HepG2 (cell line): ENCODE measurements around the gene ATP13A3. TPM values are rescaled to one million over a fixed set of nuclear protein-coding genes. Genes with fewer than 3 reads are reported as not detected.

Source experiments
- ARNT2 ChIP-seq: sonication (generic); formaldehyde crosslinking; IDR thresholded peaks from 2 replicates; pipeline ENCODE4 v1.8.0; 2022; ENCODE audit warnings: mild to moderate bottlenecking, low read depth, missing genetic modification reagents, moderate library complexity
- FOXK1 ChIP-seq: sonication (generic); formaldehyde crosslinking; IDR thresholded peaks from 2 replicates; pipeline ENCODE4 v1.4.0; 2020; ENCODE audit warnings: low read depth, missing genetic modification reagents, borderline replicate concordance
- KIAA2018 ChIP-seq: sonication (generic); formaldehyde crosslinking; IDR thresholded peaks from 2 replicates; pipeline ENCODE4 v1.5.0; 2020; ENCODE audit warnings: mild to moderate bottlenecking, missing genetic modification reagents, borderline replicate concordance
- MZF1 ChIP-seq: sonication (generic); formaldehyde crosslinking; IDR thresholded peaks from 2 replicates; pipeline ENCODE4 v1.8.1; 2023; ENCODE audit warnings: mild to moderate bottlenecking, missing genetic modification reagents, borderline replicate concordance
- NR2F6 ChIP-seq, 2 experiments: IDR thresholded peaks; 2 replicates each; pipeline ENCODE4 v1.6.1; 2016; ENCODE audit warnings: antibody characterized with exemption in 1 of 2, mild to moderate bottlenecking in 1 of 2
- PCBP2 ChIP-seq: fragments of 200-400 bp; formaldehyde crosslinking; optimal IDR thresholded peaks from 2 replicates; pipeline ENCODE3; 2018; ENCODE audit warnings: low read length, low read depth; ENCODE audit not compliant: poor library complexity, severe bottlenecking
- ZNF230 ChIP-seq: sonication (generic); formaldehyde crosslinking; IDR thresholded peaks from 2 replicates; pipeline ENCODE4 v1.4.0; 2020; ENCODE audit warnings: mild to moderate bottlenecking, missing genetic modification reagents
- ZNF354B ChIP-seq: sonication (generic); formaldehyde crosslinking; IDR thresholded peaks from 2 replicates; pipeline ENCODE4 v1.8.0; 2022; ENCODE audit warnings: mild to moderate bottlenecking, missing genetic modification reagents
- ZNF614 ChIP-seq: IDR thresholded peaks from 2 replicates; pipeline ENCODE4 v1.6.1; 2018; ENCODE audit warnings: missing biosample characterization, missing genetic modification reagents, inconsistent platforms, borderline replicate concordance
- ZNF780A ChIP-seq: sonication (generic); formaldehyde crosslinking; IDR thresholded peaks from 2 replicates; pipeline ENCODE4 v1.8.0; 2022; ENCODE audit warnings: mild to moderate bottlenecking, missing genetic modification reagents, moderate library complexity
- ZSCAN12 ChIP-seq: sonication (generic); formaldehyde crosslinking; IDR thresholded peaks from 2 replicates; pipeline ENCODE4 v1.9.0; 2021; ENCODE audit warnings: mild to moderate bottlenecking, missing genetic modification reagents
- polyA plus RNA-seq, 8 experiments: library from polyadenylated mRNA; depleted of rRNA in 3 of 8; stranded (reverse) in 7 of 8; unstranded in 1 of 8; fragments of >200 nt; fragmentation: Illumina TruSeq in 4 of 8; extraction: Trizol in 4 of 8; gene quantifications; 2 replicates each; pipeline versions ENCODE4 v1.2.1 to v1.2.3, GENCODE V29; 2011 to 2016; ENCODE audit warnings: low read depth in 4 of 8, missing spikeins in 1 of 8, mixed read lengths in 1 of 8; ENCODE audit not compliant: insufficient read depth in 1 of 8
- total RNA-seq, 5 experiments: library from RNA; depleted of rRNA; stranded (reverse); fragments of >200 nt; fragmentation: Illumina TruSeq; extraction: Trizol; gene quantifications; 2 replicates each; pipeline ENCODE4 v1.2.3, GENCODE V29; 2016; ENCODE audit warnings: low read depth in 1 of 5
- TF ChIP-seq, protein P1 (sequence below): sonication (generic); formaldehyde crosslinking; IDR thresholded peaks from 2 replicates; pipeline ENCODE4 v1.4.0; 2020; ENCODE audit warnings: missing genetic modification reagents
- TF ChIP-seq, protein P2 (sequence below): sonication (generic); formaldehyde crosslinking; IDR thresholded peaks from 2 replicates; pipeline ENCODE4 v1.4.0; 2020; ENCODE audit warnings: missing genetic modification reagents

The ATP13A3 gene
- total and polyA plus RNA-seq, 2 of the 13 experiments (the other 11 are each of a cell fraction or from before 2014, with no cell fraction given) = 44.9 to 80.8 TPM

GRCh38 chr3:194494951-194495374 lies 8.2 kb upstream of the ATP13A3 start (continued):
- TF ChIP-seq KIAA2018 (CRISPR knock-in tag) = no peak
- TF ChIP-seq PCBP2 = no peak
- no peak for TF ChIP-seq ZNF354B (CRISPR knock-in tag)
- TF ChIP-seq ARNT2 (CRISPR knock-in tag) = peak; percentile 55; the same call in 1 of the 2 replicates
- TF ChIP-seq, protein P1, sequence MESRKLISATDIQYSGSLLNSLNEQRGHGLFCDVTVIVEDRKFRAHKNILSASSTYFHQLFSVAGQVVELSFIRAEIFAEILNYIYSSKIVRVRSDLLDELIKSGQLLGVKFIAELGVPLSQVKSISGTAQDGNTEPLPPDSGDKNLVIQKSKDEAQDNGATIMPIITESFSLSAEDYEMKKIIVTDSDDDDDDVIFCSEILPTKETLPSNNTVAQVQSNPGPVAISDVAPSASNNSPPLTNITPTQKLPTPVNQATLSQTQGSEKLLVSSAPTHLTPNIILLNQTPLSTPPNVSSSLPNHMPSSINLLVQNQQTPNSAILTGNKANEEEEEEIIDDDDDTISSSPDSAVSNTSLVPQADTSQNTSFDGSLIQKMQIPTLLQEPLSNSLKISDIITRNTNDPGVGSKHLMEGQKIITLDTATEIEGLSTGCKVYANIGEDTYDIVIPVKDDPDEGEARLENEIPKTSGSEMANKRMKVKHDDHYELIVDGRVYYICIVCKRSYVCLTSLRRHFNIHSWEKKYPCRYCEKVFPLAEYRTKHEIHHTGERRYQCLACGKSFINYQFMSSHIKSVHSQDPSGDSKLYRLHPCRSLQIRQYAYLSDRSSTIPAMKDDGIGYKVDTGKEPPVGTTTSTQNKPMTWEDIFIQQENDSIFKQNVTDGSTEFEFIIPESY (CRISPR knock-in tag) = peak; percentile 49; the same call in 1 of the 2 replicates
- TF ChIP-seq, protein P2, sequence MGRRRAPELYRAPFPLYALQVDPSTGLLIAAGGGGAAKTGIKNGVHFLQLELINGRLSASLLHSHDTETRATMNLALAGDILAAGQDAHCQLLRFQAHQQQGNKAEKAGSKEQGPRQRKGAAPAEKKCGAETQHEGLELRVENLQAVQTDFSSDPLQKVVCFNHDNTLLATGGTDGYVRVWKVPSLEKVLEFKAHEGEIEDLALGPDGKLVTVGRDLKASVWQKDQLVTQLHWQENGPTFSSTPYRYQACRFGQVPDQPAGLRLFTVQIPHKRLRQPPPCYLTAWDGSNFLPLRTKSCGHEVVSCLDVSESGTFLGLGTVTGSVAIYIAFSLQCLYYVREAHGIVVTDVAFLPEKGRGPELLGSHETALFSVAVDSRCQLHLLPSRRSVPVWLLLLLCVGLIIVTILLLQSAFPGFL (CRISPR knock-in tag) = no peak
- TF ChIP-seq FOXK1 (CRISPR knock-in tag) = peak; percentile 95; the same call in 1 of the 2 replicates
- TF ChIP-seq ZNF230 = 0 out of 2 replicates have a peak, but pooled peaks have one; percentile 69
- no peak for TF ChIP-seq ZSCAN12 (CRISPR knock-in tag)
- TF ChIP-seq ZNF780A (CRISPR knock-in tag) = no peak
- peak; percentile 95 for TF ChIP-seq ZNF614 (CRISPR knock-in tag)
- TF ChIP-seq MZF1 (CRISPR knock-in tag) = no peak
- TF ChIP-seq NR2F6 (IDR thresholded peaks at IDR 0.05) = peak; percentile 87
- TF ChIP-seq NR2F6 (CRISPR knock-in tag; IDR thresholded peaks at IDR 0.05) = peak; percentile 94
